Retinal pigment epithelial cell (primary cell): ENCODE results near the gene C2CD2L.

ENCODE experiments used
- DNase-seq: peaks from one replicate; pipeline ENCODE4 v3.0.0-alpha.2; 2010; ENCODE audit warnings: low read depth
- H3K4me3 ChIP-seq: 2 replicates; pipeline ENCODE4 v1.5.1; 2011; ENCODE audit warnings: mild to moderate bottlenecking, low read length, control low read depth, moderate library complexity
- TF ChIP-seq, protein P1 (sequence below): conservative IDR thresholded peaks from 2 replicates; pipeline ENCODE4 v1.5.1; 2011; ENCODE audit warnings: low read depth, low read length, control low read depth, inconsistent platforms

C2CD2L gene

DNA sequence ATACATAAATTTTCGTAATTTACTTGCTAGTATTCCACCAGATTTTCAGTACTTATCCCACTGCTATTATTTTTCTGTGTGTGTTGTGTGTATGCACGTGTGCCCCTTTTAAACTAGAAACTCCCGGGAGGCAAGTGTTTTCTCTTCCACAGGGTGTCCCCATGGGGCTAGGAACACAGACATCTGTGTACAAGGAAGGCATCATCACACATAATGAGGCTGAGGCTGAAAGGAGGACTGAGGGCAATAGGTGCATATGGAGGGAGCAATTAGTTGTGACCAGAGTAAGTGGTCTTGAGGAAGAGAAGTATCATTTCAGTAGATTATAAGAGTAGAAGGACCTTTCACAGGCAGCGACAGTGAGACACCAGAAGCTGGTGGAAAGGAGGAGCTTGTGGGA, 3.4 kb upstream of the C2CD2L start:
- no peak for DNase-seq

DNA sequence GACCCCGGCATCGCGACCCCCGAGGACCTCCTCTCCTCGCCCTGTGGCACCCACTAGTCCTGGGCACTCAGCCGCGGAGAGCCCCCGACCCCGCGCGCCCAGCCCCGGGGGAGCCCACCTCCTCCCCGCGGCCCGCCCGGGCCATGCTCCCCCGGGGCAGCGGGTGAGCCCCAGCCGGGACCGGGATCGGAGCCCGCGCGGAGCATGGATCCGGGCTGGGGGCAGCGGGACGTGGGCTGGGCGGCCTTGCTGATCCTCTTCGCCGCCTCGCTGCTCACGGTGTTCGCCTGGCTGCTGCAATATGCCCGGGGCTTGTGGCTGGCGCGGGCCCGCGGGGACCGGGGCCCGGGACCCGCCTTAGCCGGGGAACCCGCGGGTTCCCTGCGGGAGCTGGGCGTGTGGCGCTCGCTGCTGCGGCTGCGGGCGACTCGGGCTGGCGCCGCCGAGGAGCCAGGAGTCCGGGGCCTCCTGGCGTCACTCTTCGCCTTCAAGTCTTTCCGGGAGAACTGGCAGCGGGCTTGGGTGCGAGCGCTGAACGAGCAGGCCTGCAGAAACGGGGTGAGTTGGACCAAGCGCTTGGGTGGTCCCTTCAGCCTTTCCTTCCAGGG, 498 bp downstream of the C2CD2L start:
- H3K4me3 ChIP-seq: peak overlapping the region; percentile 77
- TF ChIP-seq, protein P1, sequence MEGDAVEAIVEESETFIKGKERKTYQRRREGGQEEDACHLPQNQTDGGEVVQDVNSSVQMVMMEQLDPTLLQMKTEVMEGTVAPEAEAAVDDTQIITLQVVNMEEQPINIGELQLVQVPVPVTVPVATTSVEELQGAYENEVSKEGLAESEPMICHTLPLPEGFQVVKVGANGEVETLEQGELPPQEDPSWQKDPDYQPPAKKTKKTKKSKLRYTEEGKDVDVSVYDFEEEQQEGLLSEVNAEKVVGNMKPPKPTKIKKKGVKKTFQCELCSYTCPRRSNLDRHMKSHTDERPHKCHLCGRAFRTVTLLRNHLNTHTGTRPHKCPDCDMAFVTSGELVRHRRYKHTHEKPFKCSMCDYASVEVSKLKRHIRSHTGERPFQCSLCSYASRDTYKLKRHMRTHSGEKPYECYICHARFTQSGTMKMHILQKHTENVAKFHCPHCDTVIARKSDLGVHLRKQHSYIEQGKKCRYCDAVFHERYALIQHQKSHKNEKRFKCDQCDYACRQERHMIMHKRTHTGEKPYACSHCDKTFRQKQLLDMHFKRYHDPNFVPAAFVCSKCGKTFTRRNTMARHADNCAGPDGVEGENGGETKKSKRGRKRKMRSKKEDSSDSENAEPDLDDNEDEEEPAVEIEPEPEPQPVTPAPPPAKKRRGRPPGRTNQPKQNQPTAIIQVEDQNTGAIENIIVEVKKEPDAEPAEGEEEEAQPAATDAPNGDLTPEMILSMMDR: no peak
- DNase-seq: no peak

More for the DNA sequence above, 3.4 kb upstream of the C2CD2L start:
- TF ChIP-seq, protein P1: no peak
- H3K4me3 ChIP-seq: no peak overlapping the region

DNA sequence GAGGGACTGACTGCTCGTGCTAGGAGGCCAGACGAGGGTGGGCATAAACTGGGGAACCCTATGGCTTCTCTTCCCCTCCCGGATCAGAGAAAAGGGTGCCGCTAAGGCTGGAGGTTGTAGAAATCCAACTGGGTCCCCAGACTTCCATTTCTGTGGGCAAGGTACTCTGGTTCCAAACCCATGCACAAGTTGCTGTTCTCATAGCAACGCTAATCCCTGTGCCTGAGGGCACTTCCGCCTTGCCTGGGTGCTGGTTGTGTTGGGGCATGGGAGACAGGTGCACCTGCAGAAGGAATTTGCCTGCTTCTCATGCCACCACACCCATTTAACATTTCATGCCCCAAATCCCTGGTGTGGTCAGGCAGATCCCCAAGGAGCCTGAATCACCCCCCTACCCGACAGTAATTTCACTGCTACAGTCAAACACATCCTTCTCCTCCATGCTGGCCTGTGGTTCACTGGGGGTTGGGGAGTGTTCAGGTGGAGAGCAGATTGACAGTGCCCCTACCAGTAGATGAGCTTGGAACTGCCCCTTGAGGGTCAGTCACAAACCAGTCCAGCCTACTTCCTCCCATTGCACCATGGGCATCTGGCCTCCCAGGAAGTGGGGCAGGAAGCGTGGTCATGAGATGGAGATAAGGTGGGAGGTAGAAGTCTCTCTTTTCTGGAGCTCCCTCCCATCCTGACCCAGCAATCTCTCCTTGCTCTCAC, 1.2 kb downstream of the C2CD2L start:
- TF ChIP-seq, protein P1: no peak
- no peak for DNase-seq
- peak overlapping the region; percentile 77 for H3K4me3 ChIP-seq

DNA sequence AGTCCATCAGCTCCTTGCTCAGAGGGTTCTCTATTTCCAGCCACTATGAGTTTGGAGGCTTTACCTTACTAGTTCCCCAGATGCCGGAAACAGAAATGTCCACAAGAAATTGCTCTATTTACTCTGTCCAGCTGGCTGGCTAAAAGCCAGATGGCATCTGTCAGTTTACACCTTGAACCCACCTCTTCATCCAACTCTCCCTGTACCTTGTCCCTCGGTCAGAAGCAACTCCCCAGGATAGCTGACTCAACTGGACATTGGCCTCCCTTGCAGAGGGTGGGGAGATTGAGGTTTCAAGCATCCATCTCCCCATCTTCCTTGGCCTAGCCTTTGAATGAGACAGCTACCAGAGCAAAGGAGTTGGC, 1.7 kb downstream of the C2CD2L start:
- DNase-seq: no peak
- TF ChIP-seq, protein P1: no peak
- H3K4me3 ChIP-seq: peak overlapping the region; percentile 77

DNA sequence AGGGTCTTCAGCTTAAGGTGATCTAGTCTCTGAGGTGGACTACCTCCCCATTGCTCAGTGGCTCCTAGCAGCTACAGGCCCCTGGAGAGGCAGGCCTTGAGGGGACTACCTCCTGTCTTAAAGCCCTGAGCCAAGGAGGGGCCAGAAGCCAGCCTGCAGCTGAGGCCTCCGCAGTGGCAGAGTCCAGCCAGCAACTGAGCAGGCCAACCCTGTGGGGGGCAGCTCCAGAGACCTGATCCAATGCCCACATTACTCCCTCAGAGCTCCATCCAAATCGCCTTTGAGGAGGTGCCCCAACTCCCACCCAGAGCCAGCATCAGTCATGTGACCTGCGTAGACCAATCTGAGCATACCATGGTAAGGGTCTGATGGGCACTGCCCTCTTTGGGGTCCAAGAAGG, 2.7 kb downstream of the C2CD2L start:
- no peak for DNase-seq
- TF ChIP-seq, protein P1: no peak
- no peak overlapping the region for H3K4me3 ChIP-seq

DNA sequence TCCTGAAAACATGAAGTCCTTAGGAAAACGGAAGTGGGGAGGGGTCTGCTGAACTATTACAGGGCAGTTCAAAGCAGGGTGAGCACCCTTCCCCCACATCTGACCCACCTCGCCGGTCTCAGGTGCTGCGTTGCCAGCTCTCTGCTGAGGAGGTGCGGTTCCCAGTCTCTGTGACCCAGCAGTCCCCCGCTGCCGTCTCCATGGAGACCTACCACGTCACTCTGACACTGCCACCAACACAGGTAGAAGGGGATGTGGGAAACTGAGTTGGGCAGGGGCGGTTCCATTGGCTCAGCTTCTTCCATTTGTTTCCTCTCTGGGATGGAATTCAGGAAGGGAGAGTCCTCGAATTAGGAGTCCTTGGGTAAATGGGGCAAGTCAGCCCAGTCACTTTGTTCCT, 3.3 kb downstream of the C2CD2L start:
- TF ChIP-seq, protein P1: no peak
- no peak overlapping the region for H3K4me3 ChIP-seq
- DNase-seq: no peak

DNA sequence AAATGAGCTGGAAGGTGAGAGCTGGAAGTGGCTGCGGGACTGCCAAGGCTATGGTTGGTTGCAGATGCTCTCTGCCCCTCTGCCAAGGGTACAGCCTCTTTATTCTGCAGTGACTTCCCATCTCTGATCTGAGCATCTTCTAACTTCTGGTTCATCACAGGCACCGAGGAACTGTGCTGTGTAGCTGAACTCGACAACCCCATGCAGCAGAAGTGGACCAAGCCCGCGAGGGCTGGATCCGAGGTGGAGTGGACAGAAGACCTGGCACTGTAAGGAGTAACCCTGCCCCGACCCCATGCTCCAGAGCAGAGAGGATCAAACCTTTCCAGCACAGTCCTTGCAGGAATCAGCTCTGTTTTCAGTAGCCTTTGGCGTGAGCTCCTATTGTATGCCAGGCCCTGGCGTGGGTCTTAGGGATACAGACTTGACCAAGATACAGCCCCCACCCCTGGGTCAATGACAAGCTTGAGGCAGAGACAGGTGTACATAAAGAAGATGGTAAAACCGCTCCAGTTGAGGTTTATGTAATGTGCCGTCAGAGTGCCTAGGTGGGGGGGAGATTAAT, 4.3 kb downstream of the C2CD2L start:
- TF ChIP-seq, protein P1: no peak
- H3K4me3 ChIP-seq: no peak overlapping the region
- no peak for DNase-seq
